C4-2B (cell line): ENCODE data around the gene LCN10.

ENCODE experiments used
- H3K27ac ChIP-seq: fragments of 450-650 bp; 2 replicates; pipeline ENCODE4 v1.5.1; 2017
- ZFX ChIP-seq: fragments of 450-650 bp; IDR thresholded peaks from 2 replicates; pipeline ENCODE4 v1.6.1; 2017
- TF ChIP-seq, protein P1 (sequence below): fragments of 450-650 bp; conservative IDR thresholded peaks from 2 replicates; pipeline ENCODE4 v1.5.1; 2017; ENCODE audit warnings: mild to moderate bottlenecking

Gene LCN10

DNA sequence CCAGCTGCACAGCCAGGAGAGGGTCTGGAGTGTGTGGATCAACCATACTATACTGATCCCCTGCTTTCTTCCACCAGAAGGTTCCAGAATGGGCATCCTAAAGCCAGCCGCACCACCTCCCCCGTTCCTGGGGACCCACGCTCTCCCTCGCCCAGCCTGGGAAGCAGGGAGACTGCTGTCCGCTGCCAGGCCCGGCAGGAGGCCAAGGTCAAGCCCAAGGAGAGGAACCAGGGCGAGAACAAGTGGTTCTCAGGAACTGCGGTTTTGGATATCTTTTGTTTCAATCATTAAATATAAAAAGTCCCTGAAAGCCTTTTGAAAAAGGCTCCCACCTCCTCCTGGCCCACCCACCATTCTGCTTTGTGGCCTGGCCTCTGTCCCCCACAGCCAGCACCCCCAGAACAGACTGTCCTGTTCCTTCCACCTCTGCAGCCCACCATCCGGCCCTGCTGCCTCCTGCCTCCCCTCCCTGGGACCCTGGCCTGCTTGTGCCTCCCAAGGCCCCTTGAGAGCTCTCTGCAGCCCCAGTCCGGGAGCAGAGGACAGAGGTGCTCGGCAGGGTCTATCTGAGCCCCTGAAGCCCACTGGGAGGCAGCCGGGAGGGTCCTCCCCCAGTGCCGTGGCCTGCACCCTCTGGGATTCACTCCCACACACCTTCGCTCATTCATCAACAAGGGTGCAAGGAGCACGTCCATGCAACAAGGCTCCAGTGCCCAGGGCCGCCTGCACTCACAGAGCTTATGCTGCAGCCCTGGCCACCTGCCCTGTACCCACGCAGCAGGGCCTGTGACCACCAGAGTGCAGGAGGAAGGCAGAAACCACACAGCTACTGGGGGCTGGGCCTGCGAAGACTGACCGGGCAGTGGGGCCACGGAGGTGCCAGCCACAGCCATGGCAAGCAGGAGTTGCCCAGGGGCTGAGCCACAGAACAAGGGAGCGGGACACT lies 6.2 kb upstream of the LCN10 start:
- H3K27ac ChIP-seq = no peak overlapping the region
- no peak for TF ChIP-seq ZFX
- TF ChIP-seq, protein P1, sequence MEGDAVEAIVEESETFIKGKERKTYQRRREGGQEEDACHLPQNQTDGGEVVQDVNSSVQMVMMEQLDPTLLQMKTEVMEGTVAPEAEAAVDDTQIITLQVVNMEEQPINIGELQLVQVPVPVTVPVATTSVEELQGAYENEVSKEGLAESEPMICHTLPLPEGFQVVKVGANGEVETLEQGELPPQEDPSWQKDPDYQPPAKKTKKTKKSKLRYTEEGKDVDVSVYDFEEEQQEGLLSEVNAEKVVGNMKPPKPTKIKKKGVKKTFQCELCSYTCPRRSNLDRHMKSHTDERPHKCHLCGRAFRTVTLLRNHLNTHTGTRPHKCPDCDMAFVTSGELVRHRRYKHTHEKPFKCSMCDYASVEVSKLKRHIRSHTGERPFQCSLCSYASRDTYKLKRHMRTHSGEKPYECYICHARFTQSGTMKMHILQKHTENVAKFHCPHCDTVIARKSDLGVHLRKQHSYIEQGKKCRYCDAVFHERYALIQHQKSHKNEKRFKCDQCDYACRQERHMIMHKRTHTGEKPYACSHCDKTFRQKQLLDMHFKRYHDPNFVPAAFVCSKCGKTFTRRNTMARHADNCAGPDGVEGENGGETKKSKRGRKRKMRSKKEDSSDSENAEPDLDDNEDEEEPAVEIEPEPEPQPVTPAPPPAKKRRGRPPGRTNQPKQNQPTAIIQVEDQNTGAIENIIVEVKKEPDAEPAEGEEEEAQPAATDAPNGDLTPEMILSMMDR = no peak

DNA sequence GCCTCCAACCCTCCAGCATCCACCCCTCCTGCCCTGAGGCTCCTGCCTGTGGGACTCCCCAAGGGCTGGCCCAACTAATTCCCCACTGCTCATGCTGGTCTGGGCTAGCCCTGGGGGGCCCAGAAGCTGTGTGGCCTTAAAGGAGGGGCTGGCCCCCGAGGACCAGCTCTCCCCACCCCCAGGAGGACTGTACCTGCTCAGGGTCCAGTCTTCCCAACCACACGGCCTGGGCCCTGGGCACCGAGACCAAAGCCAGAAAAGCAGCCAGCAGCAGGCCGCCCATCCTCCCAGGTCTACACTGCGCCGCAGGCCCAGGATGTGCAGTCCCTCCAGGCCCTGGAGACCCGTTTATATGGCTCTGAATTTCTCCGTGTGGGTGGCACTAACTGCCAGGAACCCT lies 5.5 kb upstream of the LCN10 start, which contains the start of gene LCN6:
Gene LCN6 (minus strand): TSS at position 325 of the 400 bp plus-strand sequence. CDS start 42 bp downstream, at position 283.
- H3K27ac ChIP-seq = no peak within 1 kb of the TSS
- TF ChIP-seq, protein P1 = no peak
- no peak for TF ChIP-seq ZFX

DNA sequence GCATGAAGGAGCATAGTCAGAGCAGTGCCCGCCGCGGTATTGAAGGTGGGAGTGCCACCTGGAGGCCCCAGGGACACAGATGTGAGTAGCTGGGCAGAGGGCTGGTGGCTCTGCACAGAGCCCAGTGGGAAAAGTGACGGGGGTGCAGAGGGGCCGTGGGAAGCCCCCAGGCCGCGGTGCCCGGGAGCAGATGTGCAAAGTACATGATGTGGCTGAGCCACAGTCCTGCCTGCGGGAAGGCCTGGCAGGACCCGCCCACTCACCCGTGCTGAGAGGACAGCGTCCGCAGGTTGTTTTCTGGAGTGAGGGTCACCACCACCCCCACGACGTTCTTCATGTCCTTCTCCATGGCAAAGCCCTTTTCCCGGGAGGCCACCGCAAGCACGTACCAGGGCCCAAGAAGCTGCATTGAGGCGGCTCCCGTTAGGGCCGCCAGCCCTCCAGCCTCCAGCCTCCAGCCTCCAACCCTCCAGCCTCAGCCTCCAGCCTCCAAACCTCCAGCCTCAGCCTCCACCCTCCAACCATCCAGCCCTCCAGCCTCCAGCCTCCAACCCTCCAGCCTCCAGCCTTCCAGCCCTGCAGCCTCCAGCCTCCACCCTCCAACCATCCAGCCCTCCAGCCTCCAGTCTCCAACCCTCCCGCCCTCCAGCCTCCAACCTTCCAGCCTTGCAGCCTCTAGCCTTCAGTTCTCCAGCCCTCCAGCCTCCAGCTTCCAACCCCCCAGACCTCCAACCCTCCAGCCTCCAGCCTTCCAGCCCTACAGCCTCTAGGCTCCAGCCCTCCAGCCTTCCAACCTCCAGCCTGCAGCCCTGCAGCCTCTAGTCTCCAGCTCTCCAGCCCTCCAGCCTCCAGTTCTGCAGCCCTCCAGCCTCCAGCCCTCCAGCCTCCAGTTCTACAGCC lies 4.7 kb upstream of the LCN10 start:
- H3K27ac ChIP-seq = no peak overlapping the region
- TF ChIP-seq, protein P1 = no peak
- no peak for TF ChIP-seq ZFX

DNA sequence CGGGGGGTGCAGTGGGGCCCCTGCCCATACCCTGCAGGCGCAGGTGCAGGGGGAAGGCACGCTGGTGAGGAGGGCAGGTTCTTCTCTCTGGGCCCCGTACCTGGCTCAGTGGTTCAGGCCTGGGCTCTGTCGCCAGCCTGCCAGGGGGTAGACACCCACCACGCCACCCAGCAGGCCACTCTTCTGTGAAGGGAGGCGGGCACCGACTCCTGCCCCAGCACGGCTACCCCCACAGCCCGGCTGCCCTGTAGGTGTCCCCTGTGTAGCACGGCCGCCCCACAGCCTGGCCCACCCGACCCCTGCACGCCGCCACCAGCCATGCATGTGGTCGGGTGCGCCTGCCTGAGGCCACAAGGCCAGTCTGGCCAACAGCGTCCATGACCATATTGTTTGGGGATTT lies 3.9 kb upstream of the LCN10 start:
- TF ChIP-seq, protein P1 = no peak
- TF ChIP-seq ZFX = no peak
- no peak overlapping the region for H3K27ac ChIP-seq

DNA sequence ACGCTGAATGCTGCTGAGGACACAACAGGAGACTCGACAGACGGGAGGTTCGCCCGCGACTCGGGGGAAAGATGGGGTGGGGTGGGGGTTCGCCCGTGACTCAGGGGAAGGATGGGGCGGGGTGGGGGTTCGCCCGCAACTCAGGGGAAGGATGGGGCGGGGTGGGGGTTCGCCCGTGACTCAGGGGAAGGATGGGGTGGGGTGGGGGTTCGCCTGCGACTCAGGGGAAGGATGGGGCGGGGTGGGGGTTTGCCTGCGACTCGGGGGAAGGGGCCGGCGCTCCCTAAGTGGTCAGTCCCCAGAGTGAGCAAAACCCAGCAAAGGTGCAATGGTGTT lies 3.4 kb upstream of the LCN10 start:
- no peak overlapping the region for H3K27ac ChIP-seq

DNA sequence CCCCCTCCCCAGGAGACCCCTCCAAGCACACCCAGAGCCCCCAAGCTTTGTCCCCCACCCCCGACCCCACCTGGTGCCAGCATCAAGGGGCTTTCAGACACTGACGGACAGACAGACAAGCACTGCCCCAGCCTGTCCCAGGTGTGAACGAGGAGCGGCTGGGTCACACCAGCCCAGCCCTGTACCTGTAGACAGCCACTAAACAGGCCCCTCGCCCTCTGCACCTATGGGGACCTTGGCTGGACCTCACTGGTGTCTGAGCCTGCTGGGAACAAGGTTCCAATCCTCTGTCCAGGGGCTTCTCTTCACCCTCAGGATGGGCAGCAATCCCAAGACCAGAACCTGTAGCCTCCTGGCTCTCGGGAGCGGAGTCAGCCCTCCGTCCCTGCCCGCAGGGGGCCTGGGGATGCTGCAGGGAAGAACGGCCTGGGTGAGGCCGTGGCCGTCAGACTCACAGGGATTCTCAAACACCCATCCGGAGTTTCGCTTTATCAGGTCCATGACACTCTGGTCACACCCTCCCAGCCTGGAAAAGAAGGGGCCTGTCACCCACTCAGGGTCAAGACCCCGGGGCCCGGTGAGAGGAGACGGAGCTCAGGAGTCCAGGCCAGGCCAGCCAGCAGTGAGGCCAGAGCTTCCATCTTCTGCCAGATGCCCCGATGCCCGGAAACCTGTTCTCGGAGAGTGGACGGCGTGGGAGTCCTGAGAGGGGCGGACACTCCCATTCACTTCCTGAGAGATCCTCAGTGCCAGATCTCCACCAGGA lies 2.8 kb upstream of the LCN10 start:
- no peak overlapping the region for H3K27ac ChIP-seq
- no peak for TF ChIP-seq ZFX
- TF ChIP-seq, protein P1 = no peak

More for the DNA sequence above, 3.4 kb upstream of the LCN10 start:
- TF ChIP-seq, protein P1 = no peak
- TF ChIP-seq ZFX = no peak
